Endothelial cell (in vitro differentiated cells): ENCODE measurements around the gene GNA14. TPM values are rescaled to one million over a fixed set of nuclear protein-coding genes. Genes with fewer than 3 reads are reported as not detected.

Source experiments
- DNase-seq: peaks from one replicate; pipeline ENCODE4 v3.0.0; 2021; ENCODE audit warnings: low spot score
- H3K27ac Mint-ChIP-seq: one replicate; pipeline ENCODE4 v1.8.0; 2021; ENCODE audit warnings: mixed read lengths, inconsistent platforms; ENCODE audit not compliant: unreplicated experiment
- H3K27me3 Mint-ChIP-seq: one replicate; pipeline ENCODE4 v1.8.0; 2021; ENCODE audit warnings: mild to moderate bottlenecking, moderate library complexity, mixed read lengths, inconsistent platforms; ENCODE audit not compliant: unreplicated experiment
- H3K36me3 Mint-ChIP-seq: one replicate; pipeline ENCODE4 v1.8.0; 2021; ENCODE audit warnings: mild to moderate bottlenecking, low read depth, mixed read lengths, inconsistent platforms; ENCODE audit not compliant: unreplicated experiment
- H3K4me1 Mint-ChIP-seq: one replicate; pipeline ENCODE4 v1.8.0; 2021; ENCODE audit warnings: mild to moderate bottlenecking, mixed read lengths, inconsistent platforms; ENCODE audit not compliant: unreplicated experiment
- H3K4me3 Mint-ChIP-seq: one replicate; pipeline ENCODE4 v1.8.0; 2021; ENCODE audit warnings: mild to moderate bottlenecking, mixed read lengths, inconsistent platforms; ENCODE audit not compliant: unreplicated experiment
- H3K9me3 Mint-ChIP-seq: one replicate; pipeline ENCODE4 v1.8.0; 2021; ENCODE audit warnings: mixed read lengths, inconsistent platforms; ENCODE audit not compliant: unreplicated experiment
- total RNA-seq: library from RNA; stranded (reverse); fragmentation: NEBNext Ultra II Directional; extraction: Animal tissue kit (Norgen Biotek cat#: 25700); gene quantifications from one replicate; pipeline ENCODE4 v1.2.1, GENCODE V29; 2021; ENCODE audit not compliant: unreplicated experiment
- TF ChIP-seq, protein P1 (sequence below): fragments of 200-600 bp; sonication (generic); IDR thresholded peaks from one replicate; pipeline ENCODE4 v1.5.0; 2021; ENCODE audit warnings: antibody characterized with exemption; ENCODE audit not compliant: unreplicated experiment

The GNA14 gene
- total RNA-seq, 1 donor from 2014 or later: 10.6 TPM

DNA sequence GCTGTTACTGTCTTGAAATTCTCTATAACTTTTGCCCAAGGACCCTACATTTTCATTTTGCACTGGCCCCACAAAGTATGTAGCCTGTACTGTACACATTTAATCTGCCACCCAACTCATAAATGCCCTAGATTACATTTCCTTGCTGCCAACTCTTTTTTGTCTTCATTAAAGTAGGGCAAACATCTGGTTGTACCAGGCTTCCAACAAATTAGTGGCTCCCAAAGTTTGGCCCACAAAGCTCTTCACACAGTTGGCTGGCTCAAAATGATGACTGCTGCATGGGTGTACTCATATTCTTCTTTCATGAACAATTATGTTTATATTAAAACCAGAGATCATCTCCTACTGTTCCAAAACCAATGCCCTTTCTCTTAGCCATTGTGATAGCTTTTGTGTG lies 45.3 kb downstream of the GNA14 start:
- Mint-ChIP-seq H3K27ac (no peak overlapping the region), H3K4me3 (no peak overlapping the region), H3K36me3 (no peaks in the 10 kb centered on the region), H3K4me1 (peaks cover 33% of the 10 kb centered on the region), H3K27me3 (no peaks in the 10 kb centered on the region), H3K9me3 (no peaks in the 10 kb centered on the region)
- TF ChIP-seq, protein P1, sequence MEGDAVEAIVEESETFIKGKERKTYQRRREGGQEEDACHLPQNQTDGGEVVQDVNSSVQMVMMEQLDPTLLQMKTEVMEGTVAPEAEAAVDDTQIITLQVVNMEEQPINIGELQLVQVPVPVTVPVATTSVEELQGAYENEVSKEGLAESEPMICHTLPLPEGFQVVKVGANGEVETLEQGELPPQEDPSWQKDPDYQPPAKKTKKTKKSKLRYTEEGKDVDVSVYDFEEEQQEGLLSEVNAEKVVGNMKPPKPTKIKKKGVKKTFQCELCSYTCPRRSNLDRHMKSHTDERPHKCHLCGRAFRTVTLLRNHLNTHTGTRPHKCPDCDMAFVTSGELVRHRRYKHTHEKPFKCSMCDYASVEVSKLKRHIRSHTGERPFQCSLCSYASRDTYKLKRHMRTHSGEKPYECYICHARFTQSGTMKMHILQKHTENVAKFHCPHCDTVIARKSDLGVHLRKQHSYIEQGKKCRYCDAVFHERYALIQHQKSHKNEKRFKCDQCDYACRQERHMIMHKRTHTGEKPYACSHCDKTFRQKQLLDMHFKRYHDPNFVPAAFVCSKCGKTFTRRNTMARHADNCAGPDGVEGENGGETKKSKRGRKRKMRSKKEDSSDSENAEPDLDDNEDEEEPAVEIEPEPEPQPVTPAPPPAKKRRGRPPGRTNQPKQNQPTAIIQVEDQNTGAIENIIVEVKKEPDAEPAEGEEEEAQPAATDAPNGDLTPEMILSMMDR: no peak
- no peak for DNase-seq

DNA sequence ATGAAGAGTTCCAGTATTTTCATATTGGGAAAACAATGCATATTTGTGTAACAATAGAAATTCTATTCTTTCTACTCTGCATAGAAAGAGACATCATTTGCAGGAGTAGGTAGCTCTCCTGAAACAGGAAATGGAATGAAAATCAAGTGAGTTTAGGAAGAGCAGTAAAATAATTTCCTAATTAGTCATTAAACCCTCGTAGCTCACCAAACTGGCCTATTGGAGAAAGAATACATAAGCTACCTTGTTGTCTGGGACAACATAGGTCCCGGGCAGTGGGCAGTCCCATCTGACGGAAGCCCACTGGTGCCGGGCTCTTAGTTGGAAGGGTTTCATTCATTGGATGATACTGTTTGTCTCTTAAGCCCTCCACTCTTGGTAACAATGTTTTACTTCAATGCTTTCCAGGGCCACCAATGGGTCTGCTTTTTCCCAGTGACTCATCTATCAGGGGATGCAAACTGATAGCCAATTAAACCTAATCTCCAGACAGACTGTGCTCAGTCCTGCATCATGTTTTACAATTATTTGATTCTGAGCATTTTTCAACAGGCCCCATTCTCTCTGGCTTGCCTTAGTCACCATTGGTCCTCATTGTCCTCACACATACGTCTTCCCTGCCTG lies 46.5 kb downstream of the GNA14 start:
- H3K9me3 Mint-ChIP-seq: no peaks in the 10 kb centered on the region

DNA sequence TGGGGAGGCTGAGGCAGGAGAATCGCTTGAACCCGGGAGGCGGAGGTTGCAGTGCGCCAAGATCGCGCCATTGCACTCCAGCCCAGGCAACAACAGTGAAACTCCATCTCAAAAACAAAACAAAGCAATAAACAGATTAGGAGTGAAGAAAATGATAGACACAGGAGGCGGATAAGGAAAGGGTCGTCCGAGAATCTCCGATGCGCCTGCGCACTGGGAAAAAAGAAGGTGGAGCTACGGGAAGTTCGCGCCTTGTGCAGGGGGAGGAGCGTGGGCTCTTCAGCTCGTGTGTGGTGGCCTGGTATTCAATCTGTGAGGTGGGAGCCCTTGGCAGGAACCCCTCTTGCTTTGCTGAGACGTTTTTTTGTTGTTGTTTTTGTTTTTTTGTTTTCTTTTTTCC lies 47.3 kb downstream of the GNA14 start:
- peaks cover 37% of the 10 kb centered on the region for H3K4me1 Mint-ChIP-seq

More for the DNA sequence above, 46.5 kb downstream of the GNA14 start:
- no peak overlapping the region for H3K27ac Mint-ChIP-seq
- TF ChIP-seq, protein P1: no peak
- peaks cover 36% of the 10 kb centered on the region for H3K4me1 Mint-ChIP-seq
- no peaks in the 10 kb centered on the region for H3K27me3 Mint-ChIP-seq
- DNase-seq: no peak
- H3K36me3 Mint-ChIP-seq: no peaks in the 10 kb centered on the region
- H3K4me3 Mint-ChIP-seq: no peak overlapping the region

DNA sequence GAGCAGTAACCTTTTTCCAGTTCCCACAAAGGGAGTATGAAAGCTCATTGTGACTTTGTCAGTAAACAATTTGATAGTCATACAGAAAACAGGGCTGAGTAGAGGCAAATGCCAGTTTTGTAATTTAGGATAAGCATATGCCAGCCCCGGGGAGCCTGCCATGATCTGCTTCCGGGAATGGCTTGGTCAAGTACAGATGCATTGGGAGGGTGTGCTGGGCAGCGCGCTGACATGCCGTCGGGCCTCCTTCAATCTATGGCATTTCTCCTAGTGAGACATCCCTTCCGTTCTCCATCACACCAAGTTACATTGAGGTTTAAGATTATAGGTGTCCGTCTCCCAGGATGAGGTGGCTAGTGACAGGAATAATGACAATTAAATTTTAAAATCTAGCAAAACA lies 48.6 kb downstream of the GNA14 start:
- Mint-ChIP-seq H3K4me1 (peaks cover 44% of the 10 kb centered on the region), H3K9me3 (no peaks in the 10 kb centered on the region), H3K27ac (no peak overlapping the region), H3K27me3 (no peaks in the 10 kb centered on the region), H3K4me3 (no peak overlapping the region), H3K36me3 (no peaks in the 10 kb centered on the region)
- TF ChIP-seq, protein P1: no peak
- DNase-seq: no peak

More for the DNA sequence above, 47.3 kb downstream of the GNA14 start:
- Mint-ChIP-seq H3K27me3 (no peaks in the 10 kb centered on the region), H3K9me3 (no peaks in the 10 kb centered on the region), H3K36me3 (no peaks in the 10 kb centered on the region), H3K4me3 (no peak overlapping the region), H3K27ac (no peak overlapping the region)
- TF ChIP-seq, protein P1: no peak
- no peak for DNase-seq

DNA sequence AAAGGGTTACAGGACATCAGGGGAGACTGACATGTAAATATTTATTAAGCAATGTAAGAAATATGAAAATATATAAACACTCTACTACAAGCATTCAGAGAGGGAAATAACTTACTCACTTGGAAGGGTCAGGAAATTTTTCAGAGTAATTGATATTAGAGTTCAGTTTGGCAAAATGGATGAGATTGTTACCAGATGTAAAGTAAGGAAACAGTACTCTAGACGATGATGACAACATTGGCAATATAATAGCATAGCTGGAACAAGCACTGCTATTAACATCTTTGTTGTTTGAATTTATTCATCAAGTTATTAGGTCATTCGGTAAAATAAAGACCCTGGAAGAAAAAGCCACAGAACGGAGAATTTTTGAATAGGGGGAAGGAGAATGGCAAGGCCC lies 49.1 kb downstream of the GNA14 start:
- Mint-ChIP-seq H3K27ac (no peak overlapping the region), H3K36me3 (no peaks in the 10 kb centered on the region), H3K9me3 (no peaks in the 10 kb centered on the region), H3K4me3 (no peak overlapping the region), H3K27me3 (peaks cover under 1% of the 10 kb centered on the region), H3K4me1 (peaks cover 44% of the 10 kb centered on the region)
- DNase-seq: no peak
- TF ChIP-seq, protein P1: no peak
